ENCODE data around the gene CLPTM1L.

Gene CLPTM1L

GRCh38 chr5:1270933-1271914 is 73.7 kb downstream of the CLPTM1L start:
- DNase-seq = no peak

GRCh38 chr5:1270426-1270825 is 74.5 kb downstream of the CLPTM1L start:
- DNase-seq = no peak

GRCh38 chr5:1268666-1269065 is 76.2 kb downstream of the CLPTM1L start:
- peak in 1 of 5 donors; percentile 59 for DNase-seq

GRCh38 chr5:1268056-1268455 is 76.8 kb downstream of the CLPTM1L start:
- DNase-seq = no peak

Data from T-helper 1 cell (primary cell).